Endothelial cell of umbilical vein (primary cell): ENCODE measurements around the gene ALLC. TPM values are rescaled to one million over a fixed set of nuclear protein-coding genes. Genes with fewer than 3 reads are reported as not detected.

Experiments
- BruUV-seq: library from RNA; stranded (reverse); fragments of 400-500 nt; replicated peaks from 2 replicates; lab custom pipeline; 2021; lab: Mats Ljungman, UMichigan
- CTCF ChIA-PET: fragments of 300-600, 350-600 bp; sonication (Branson Sonifier 250); formaldehyde crosslinking; loops from one replicate; lab custom pipeline; 2021; ENCODE audit warnings: antibody characterized with exemption, inconsistent platforms; lab: Charles Lee
- POLR2A ChIA-PET: fragments of 300-600, 350-600 bp; sonication (Branson Sonifier 250); formaldehyde crosslinking; loops from one replicate; lab custom pipeline; 2021; ENCODE audit warnings: antibody characterized with exemption, inconsistent platforms; lab: Charles Lee
- DNase-seq: peaks from one replicate; pipeline ENCODE4 v3.0.0-alpha.2; 2011; ENCODE audit warnings: low read depth, low spot score
- FAIRE-seq: peaks from 2 replicates; lab custom pipeline; 2011; peaks lifted over from hg19 to GRCh38; lab: Jason Lieb, UNC
- H2AFZ ChIP-seq: 2 replicates; pipeline ENCODE4 v1.6.0; 2012; ENCODE audit warnings: low read depth, low read length, control low read depth, inconsistent platforms
- H3K27ac ChIP-seq: 2 replicates; pipeline ENCODE4 v1.5.1; 2011; ENCODE audit warnings: low read depth, mild to moderate bottlenecking, control low read depth, low read length, moderate library complexity; ENCODE audit not compliant: insufficient read depth
- H3K27me3 ChIP-seq, 2 experiments: 2 replicates each; pipeline versions ENCODE4 v1.6.0 to v1.6.1; 2011; ENCODE audit warnings: low read length in 2 of 2, mixed read lengths in 1 of 2; ENCODE audit not compliant: control insufficient read depth in 2 of 2, insufficient read depth in 2 of 2
- H3K36me3 ChIP-seq, 2 experiments: 2 replicates in 1 of 2; 3 replicates in 1 of 2; pipeline ENCODE4 v1.5.1; 2011; ENCODE audit warnings: low read length in 2 of 2, mild to moderate bottlenecking in 1 of 2, moderate library complexity in 1 of 2; ENCODE audit not compliant: control insufficient read depth in 2 of 2, insufficient read depth in 2 of 2; ENCODE audit errors: extremely low read depth in 1 of 2
- H3K4me1 ChIP-seq: 3 replicates; pipeline ENCODE4 v1.5.1; 2011; ENCODE audit warnings: mild to moderate bottlenecking, low read length; ENCODE audit not compliant: control insufficient read depth, insufficient read depth; ENCODE audit errors: extremely low read depth
- H3K4me2 ChIP-seq: 2 replicates; pipeline ENCODE4 v1.6.1; 2011; ENCODE audit warnings: low read length, control low read depth, mixed read lengths; ENCODE audit not compliant: insufficient read depth
- H3K4me3 ChIP-seq, 3 experiments: fragments of 200-600 bp in 1 of 3; sonication (generic), shearing (Covaris generic) in 1 of 3; replicated peaks in 1 of 3; 2 replicates each; pipeline ENCODE4 v1.5.1; 2011 to 2016; ENCODE audit warnings: control low read depth in 3 of 3, low read length in 3 of 3, mild to moderate bottlenecking in 2 of 3, inconsistent platforms in 1 of 3, low read depth in 1 of 3, moderate library complexity in 1 of 3; ENCODE audit not compliant: insufficient read depth in 1 of 3
- H3K79me2 ChIP-seq: 2 replicates; pipeline ENCODE4 v1.6.0; 2012; ENCODE audit warnings: low read length, inconsistent platforms; ENCODE audit not compliant: control insufficient read depth, insufficient read depth
- H3K9ac ChIP-seq: replicated peaks from 2 replicates; pipeline ENCODE3; 2011; ENCODE audit warnings: low read length, control low read depth; ENCODE audit not compliant: insufficient read depth; ENCODE audit errors: extremely low read depth
- H3K9me1 ChIP-seq: replicated peaks from 3 replicates; pipeline ENCODE4 v1.6.0; 2011; ENCODE audit warnings: mild to moderate bottlenecking, low read length; ENCODE audit not compliant: control insufficient read depth, insufficient read depth; ENCODE audit errors: extremely low read depth
- H3K9me3 ChIP-seq: replicated peaks from 2 replicates; pipeline ENCODE4 v1.5.1; 2012; ENCODE audit warnings: low read length, inconsistent platforms; ENCODE audit not compliant: control insufficient read depth, insufficient read depth
- H4K20me1 ChIP-seq: replicated peaks from 2 replicates; pipeline ENCODE3; 2011; ENCODE audit warnings: mild to moderate bottlenecking, low read length; ENCODE audit not compliant: control insufficient read depth, insufficient read depth; ENCODE audit errors: extremely low read depth
- EZH2 ChIP-seq: IDR thresholded peaks from 2 replicates; pipeline ENCODE4 v1.6.1; 2012; ENCODE audit warnings: borderline replicate concordance, low read depth, mild to moderate bottlenecking, moderate library complexity, low read length, inconsistent platforms; ENCODE audit not compliant: severe bottlenecking
- FOS ChIP-seq: IDR thresholded peaks from 2 replicates; pipeline ENCODE4 v1.6.1; 2011; ENCODE audit warnings: mild to moderate bottlenecking, low read length, moderate library complexity, borderline replicate concordance; ENCODE audit not compliant: insufficient read depth
- GATA2 ChIP-seq: IDR thresholded peaks from 2 replicates; pipeline ENCODE4 v1.7.0; 2011; ENCODE audit warnings: low read depth, mild to moderate bottlenecking, moderate library complexity, mixed read lengths, low read length; ENCODE audit not compliant: insufficient read length, insufficient read depth
- JUN ChIP-seq: IDR thresholded peaks from 2 replicates; pipeline ENCODE4 v1.6.1; 2011; ENCODE audit warnings: borderline replicate concordance, low read depth; ENCODE audit not compliant: insufficient read length, insufficient read depth
- MAX ChIP-seq: IDR thresholded peaks from 2 replicates; pipeline ENCODE4 v1.6.1; 2011; ENCODE audit not compliant: insufficient read depth, insufficient read length
- MYC ChIP-seq: IDR thresholded peaks from one replicate; pipeline ENCODE4 v1.6.1; 2011; ENCODE audit warnings: mild to moderate bottlenecking, low read depth, low read length
- POLR2A ChIP-seq: IDR thresholded peaks from 2 replicates; pipeline ENCODE4 v1.6.1; 2012; ENCODE audit warnings: low read depth, mild to moderate bottlenecking, control low read depth, low read length
- POLR2AphosphoS5 ChIP-seq: IDR thresholded peaks from 2 replicates; pipeline ENCODE4 v1.6.1; 2012; ENCODE audit warnings: low read depth, mild to moderate bottlenecking, control low read depth, low read length, moderate library complexity; ENCODE audit not compliant: insufficient read depth
- dilution Hi-C: fragments of 300-500 bp; cut with MboI; formaldehyde crosslinking; loops from one replicate; pipeline ENCODE4 v1.15.0; 2019; ENCODE audit warnings: low sequenced_read_pairs; ENCODE audit not compliant: extremely low pct_ligation_motif_present
- intact Hi-C: fragments of 100-400 bp; cut with micrococcal nuclease; formaldehyde crosslinking; loops from one replicate; pipeline ENCODE4 v1.10.0; 2022
- polyA plus RNA-seq, 4 experiments: library from polyadenylated mRNA; depleted of rRNA in 3 of 4; stranded (reverse) in 3 of 4; unstranded in 1 of 4; fragments of >200 nt; gene quantifications; 2 replicates each; pipeline versions ENCODE4 v1.2.1 to v1.2.3, GENCODE V29; 2011 to 2012; ENCODE audit warnings: missing spikeins in 1 of 4
- total RNA-seq: library from RNA; stranded (reverse); gene quantifications from 2 replicates; pipeline ENCODE4 v1.2.3, GENCODE V29; 2021
- TF ChIP-seq, protein P1 (sequence below), 2 donors: IDR thresholded peaks; 1 replicate in 1 of 2; 2 replicates in 1 of 2; pipeline ENCODE4 v1.5.1; 2011; ENCODE audit warnings: low read length in 2 of 2, mild to moderate bottlenecking in 2 of 2, moderate library complexity in 2 of 2, control low read depth in 1 of 2, inconsistent platforms in 1 of 2, low read depth in 1 of 2; ENCODE audit not compliant: insufficient read depth in 1 of 2; ENCODE audit errors: extremely low read depth in 1 of 2

ALLC gene
- total and polyA plus RNA-seq, 2 donors (not counting 3 experiments of a cell fraction or from before 2014, with no cell fraction given): not detected

- Histone ChIP-seq H3K27ac (no peak overlapping the region), H3K4me2 (no peak overlapping the region), H2AFZ (no peak overlapping the region), H3K27me3 (no peaks in the 10 kb centered on the region), H3K79me2 (no peaks in the 10 kb centered on the region), H3K4me3 (no peak overlapping the region), H3K9me3 (no peaks in the 10 kb centered on the region), H3K9me1 (no peaks in the 10 kb centered on the region), H3K36me3 (no peaks in the 10 kb centered on the region), H4K20me1 (no peaks in the 10 kb centered on the region), H3K9ac (no peak overlapping the region), H3K4me1 (no peaks in the 10 kb centered on the region)
- intact Hi-C loops (no loop called here), dilution Hi-C loops (no loop called here)
- ChIA-PET POLR2A (no interaction called here), CTCF (interaction anchor here (1.3 kb wide), 1 partner anchor 28 kb away, joined by 3 read pairs; no protein-coding TSS in a partner anchor)
- FAIRE-seq: no peak
- no TSS peak for BruUV-seq
- DNase-seq: no peak
- TF ChIP-seq POLR2A: no peak
- no peak for TF ChIP-seq MYC
These were observed 6.1 kb downstream of the ALLC start for GRCh38 chr2:3664118-3664517.

DNA sequence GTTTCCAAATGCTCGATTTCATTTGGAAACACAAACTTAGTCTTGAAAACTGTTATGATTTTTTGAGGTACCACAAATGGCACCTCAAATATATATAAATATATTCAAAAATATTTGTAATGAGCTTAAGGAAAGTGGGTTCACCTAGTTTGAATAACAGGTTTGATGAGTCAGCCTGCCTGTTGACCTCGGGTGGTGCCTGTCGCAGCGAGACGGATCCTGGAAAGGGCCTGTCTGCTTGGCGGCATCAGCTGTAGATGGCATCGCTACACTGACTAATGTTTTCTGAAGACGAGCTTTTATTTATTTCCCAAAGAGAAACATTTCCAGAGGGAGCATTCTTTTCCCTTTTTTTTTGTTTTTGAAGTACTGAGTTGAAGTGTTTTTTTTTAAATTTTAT lies 6.9 kb downstream of the ALLC start:
- Histone ChIP-seq H3K79me2 (no peaks in the 10 kb centered on the region), H3K4me3 (no peak overlapping the region), H3K4me1 (no peaks in the 10 kb centered on the region), H3K9me1 (no peaks in the 10 kb centered on the region), H3K9ac (no peak overlapping the region), H3K27me3 (no peaks in the 10 kb centered on the region), H3K36me3 (no peaks in the 10 kb centered on the region), H2AFZ (no peak overlapping the region), H4K20me1 (no peaks in the 10 kb centered on the region), H3K4me2 (no peak overlapping the region), H3K9me3 (no peaks in the 10 kb centered on the region), H3K27ac (no peak overlapping the region)
- intact Hi-C loops (no loop called here), dilution Hi-C loops (no loop called here)
- FAIRE-seq: no peak
- BruUV-seq: no TSS peak
- POLR2A ChIA-PET: no interaction called here
- no peak for DNase-seq
- CTCF ChIA-PET: interaction anchor here (0.9 to 1.3 kb wide), 2 partner anchors 8 to 27 kb away, joined by 3 read pairs; no protein-coding TSS in a partner anchor
- no peak for TF ChIP-seq MYC
- no peak for TF ChIP-seq POLR2AphosphoS5
- no peak for TF ChIP-seq JUN
- no peak for TF ChIP-seq FOS
- TF ChIP-seq GATA2: no peak
- no peak for TF ChIP-seq EZH2
- no peak for TF ChIP-seq POLR2A
- no peak for TF ChIP-seq MAX
- TF ChIP-seq, protein P1, sequence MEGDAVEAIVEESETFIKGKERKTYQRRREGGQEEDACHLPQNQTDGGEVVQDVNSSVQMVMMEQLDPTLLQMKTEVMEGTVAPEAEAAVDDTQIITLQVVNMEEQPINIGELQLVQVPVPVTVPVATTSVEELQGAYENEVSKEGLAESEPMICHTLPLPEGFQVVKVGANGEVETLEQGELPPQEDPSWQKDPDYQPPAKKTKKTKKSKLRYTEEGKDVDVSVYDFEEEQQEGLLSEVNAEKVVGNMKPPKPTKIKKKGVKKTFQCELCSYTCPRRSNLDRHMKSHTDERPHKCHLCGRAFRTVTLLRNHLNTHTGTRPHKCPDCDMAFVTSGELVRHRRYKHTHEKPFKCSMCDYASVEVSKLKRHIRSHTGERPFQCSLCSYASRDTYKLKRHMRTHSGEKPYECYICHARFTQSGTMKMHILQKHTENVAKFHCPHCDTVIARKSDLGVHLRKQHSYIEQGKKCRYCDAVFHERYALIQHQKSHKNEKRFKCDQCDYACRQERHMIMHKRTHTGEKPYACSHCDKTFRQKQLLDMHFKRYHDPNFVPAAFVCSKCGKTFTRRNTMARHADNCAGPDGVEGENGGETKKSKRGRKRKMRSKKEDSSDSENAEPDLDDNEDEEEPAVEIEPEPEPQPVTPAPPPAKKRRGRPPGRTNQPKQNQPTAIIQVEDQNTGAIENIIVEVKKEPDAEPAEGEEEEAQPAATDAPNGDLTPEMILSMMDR (IDR thresholded peaks at IDR 0.05; ENCODE audit: extremely low read depth in 1 of 2, insufficient read depth in 1 of 2, low read depth in 1 of 2, low read length in 2 of 2): no peak
